HG03064 (cell line): ENCODE measurements around the gene PDGFRA.

ENCODE experiments used
- ATAC-seq: cut with Tn5 transposase; IDR thresholded peaks from one replicate; pipeline ENCODE4 v1.9.1; 2021; ENCODE audit warnings: low read depth; ENCODE audit not compliant: unreplicated experiment

The PDGFRA gene

GRCh38 chr4:54228961-54229501, at the start of gene PDGFRA:
Gene PDGFRA, plus strand, starts transcription at chr4:54229293. Its CDS starts 29,476 bp downstream, at chr4:54258769.
- no peak for ATAC-seq

GRCh38 chr4:54184581-54184980, 44.5 kb upstream of the PDGFRA start:
- ATAC-seq = no peak

DNA sequence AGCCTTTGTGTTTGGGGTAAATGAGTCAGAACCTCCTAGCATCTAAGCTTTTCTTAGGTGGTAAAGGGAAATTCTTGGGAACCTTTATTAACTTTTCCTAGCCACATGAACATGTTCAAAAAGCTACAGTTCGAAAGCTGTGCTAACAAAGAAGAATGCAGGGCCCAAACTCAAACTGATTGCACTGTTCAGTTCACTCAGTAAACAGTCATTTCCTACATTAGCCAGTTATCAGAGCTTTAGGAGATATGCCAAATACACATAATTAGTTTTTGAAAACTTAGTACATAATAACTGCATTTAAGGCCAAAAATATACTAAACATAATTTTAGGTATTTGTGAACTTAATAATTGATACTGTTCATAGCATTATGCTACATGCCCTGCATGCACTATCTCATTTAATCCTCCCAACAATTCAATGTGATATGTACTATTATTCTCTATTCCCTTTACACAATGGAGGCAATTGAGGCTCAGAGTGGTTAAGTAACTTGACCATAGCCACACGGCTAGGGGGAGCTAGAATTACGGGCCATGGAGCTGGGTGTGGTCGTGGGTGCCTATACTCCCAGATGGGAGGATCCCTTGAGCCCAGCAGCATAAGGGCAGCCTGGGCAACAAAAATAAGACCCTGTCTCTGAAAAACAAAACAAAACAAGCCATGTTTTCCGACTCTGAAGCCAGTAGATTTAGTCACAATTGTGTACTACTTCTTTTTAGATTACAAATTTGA, 43.9 kb upstream of the PDGFRA start:
- no peak for ATAC-seq

DNA sequence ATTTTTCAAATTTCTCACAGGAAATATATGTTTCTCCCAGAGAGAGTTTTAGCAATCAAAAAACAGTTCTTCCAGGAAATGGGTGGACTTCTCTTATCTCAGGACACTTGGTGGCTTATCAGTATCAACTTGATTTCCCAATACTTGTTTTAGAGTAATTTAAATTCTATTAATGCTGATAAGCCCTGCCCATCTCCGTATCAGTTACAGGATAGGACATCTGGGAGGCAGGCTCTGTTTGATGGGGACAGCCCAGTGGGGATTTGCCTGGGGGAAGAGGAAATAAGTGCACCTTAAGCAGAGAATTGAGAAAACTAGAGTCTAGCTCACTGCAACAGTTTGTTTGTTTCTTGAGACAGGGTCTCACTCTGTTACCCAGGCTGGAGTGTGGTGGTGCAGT, 43.2 kb upstream of the PDGFRA start:
- ATAC-seq = no peak

DNA sequence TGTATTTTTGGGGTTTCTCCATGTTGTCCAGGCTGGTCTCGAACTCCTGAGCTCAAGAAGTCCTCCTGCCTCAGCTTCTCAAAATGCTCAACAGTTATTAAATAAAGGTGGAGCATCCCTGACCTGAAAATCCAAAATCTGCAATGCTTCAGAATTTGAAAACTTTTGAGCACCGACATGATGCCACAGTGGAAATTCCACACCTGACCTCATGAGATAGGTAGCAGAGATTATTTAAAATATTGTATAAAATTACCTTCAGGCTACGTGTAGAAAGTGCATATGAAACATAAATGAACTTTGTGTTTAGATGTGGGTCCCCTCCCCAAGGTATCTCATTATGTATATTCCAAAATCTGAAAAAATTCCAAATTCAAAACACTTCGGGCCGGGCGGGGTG, 42.7 kb upstream of the PDGFRA start:
- no peak for ATAC-seq

DNA sequence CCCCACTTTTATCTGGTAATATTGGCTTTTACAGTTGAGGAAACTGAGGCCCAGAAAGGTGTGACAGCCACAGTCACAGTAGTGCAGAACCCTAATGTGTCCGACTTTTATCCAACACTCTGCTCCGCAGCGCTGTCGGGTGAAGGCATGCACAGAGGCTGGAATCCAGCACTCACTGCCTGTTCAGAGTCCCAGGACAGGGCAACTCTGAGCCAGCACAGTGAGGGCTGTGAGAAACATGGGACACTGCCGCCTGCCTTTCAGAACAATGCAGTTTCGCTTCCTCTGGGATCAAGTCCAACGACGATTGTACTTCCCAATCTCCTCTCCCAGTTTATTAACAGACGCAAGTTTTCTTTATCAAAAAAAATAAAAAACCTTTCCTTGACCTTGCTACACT, 41.9 kb upstream of the PDGFRA start:
- ATAC-seq = no peak

- no peak for ATAC-seq
Observed at GRCh38 chr4:54189140-54189539, 40.0 kb upstream of the PDGFRA start.

GRCh38 chr4:54192811-54193210, 36.3 kb upstream of the PDGFRA start:
- no peak for ATAC-seq

- no peak for ATAC-seq
Observed at GRCh38 chr4:54197926-54198325, 31.2 kb upstream of the PDGFRA start.

DNA sequence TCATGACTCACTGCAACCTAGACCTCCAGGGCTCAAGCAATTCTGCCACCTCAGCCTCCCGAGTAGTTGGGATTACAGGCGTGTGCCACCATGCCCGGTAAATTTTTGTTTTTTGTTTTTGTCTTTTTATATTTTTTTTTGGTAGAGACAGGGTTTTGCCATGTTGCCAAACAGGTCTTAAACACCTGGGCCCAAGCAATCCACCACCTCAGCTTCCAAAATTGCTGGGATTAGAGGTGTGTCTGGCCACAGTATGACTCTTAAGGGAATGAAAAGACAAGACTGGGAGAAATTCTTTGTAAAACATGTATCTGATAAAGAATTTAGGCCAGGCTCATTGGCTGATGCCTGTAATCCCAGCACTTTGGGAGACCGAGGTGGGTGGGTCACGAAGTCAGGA, 29.2 kb upstream of the PDGFRA start:
- ATAC-seq = no peak

DNA sequence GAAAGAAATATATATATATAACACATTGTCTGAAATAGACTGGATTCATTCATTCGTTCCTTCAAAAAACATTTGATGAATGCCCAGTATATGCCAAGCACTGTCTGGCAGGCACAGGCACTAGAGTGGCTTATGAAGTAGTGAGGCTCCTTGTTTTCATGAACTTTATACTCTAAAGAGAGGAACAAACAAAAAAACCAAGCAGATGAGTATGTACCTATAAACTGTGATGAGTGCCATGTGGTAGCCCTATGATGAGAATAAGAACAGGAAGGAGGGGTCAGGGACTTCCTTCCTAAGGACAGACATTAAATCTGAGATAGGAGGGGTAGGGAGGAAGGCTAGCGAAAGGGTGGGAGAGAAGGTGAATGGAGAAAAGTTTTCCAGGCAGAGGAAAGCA, 19.5 kb upstream of the PDGFRA start:
- no peak for ATAC-seq

- no peak for ATAC-seq
Observed at GRCh38 chr4:54213001-54213400, 16.1 kb upstream of the PDGFRA start.

DNA sequence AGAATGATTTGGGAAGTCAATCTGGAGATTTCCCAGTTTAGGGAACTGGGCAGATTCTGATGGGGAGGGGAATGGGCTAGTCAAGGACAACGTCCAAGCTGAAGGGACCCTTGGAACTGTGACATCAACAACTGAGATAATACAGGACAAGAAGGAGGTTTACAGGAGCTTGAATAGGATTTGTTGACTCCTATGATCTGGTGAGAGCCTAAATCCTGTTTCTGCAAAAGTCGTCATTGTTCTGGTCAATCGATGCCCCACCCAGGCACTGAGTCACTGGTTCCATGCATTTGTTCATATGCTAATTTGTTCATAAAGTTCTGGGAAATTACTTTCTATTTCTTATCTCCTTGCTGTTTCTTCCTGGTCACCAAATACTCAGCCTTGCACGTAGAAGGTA, 15.3 kb upstream of the PDGFRA start:
- no peak for ATAC-seq

DNA sequence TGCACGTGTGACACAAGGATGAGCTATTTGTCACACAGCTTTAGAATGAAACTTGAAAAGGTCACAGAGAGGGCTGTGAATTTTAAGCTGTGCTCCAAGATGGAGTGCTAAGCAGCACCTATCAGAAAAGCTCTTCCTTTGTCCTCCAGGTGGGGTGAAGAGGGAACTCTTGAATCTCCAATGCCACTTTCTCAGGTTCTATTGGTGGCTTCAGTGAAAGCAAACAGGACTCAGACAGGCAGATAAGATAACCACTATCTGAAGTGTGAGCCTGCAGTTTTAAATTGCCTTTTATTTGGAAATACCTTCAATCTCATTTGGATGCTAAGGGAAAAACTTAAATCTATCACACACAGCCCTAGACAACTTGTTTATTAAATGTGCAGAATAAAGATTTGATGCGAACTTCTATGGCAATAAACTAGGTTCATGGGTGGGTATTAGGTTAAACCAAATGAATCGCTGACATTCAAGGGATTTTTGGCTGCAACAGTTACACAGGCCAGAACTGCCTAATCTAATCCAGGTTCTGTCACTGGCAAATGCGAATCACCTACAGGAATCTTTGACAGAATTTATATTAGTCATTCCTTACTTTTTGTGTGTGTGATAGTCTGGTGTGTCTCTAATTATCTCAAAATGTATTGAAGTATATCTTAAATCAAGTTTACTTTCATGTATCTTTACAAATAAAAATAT, 13.6 kb upstream of the PDGFRA start:
- ATAC-seq = no peak

GRCh38 chr4:54217642-54218495, 11.2 kb upstream of the PDGFRA start:
- ATAC-seq = no peak

GRCh38 chr4:54218736-54219135, 10.4 kb upstream of the PDGFRA start:
- ATAC-seq = no peak

DNA sequence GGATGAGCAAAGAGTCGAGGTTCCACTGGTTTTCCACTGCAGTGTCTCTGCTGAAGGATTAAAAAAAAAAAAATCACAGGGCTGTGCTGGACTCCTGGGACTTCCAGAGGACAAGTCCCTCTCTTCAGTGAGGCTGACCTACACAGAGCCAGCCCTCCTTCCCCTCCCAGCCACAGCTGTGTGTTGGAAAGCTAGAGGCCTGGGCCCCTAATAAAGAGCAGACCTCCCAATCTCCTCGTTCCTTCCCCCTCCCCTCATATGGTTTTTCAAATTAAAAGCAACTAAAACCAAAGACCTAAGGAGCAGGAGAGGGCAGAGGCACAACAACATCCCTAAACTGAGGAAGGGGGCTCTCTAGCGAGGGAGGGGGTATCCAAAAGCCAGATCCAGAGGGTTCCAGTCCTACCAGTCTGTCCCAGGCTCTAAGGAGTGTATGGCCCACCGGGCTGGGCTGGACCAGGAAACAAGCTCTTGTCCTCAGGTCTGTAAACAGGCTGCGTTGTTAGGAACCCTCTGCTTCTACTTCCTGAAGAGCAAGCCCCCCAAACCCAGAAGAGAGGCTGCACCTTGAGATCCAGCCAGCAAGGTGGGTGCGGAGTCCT, 4.0 kb upstream of the PDGFRA start:
- ATAC-seq = no peak

- no peak for ATAC-seq
Observed at GRCh38 chr4:54225598-54226403, 3.3 kb upstream of the PDGFRA start.

DNA sequence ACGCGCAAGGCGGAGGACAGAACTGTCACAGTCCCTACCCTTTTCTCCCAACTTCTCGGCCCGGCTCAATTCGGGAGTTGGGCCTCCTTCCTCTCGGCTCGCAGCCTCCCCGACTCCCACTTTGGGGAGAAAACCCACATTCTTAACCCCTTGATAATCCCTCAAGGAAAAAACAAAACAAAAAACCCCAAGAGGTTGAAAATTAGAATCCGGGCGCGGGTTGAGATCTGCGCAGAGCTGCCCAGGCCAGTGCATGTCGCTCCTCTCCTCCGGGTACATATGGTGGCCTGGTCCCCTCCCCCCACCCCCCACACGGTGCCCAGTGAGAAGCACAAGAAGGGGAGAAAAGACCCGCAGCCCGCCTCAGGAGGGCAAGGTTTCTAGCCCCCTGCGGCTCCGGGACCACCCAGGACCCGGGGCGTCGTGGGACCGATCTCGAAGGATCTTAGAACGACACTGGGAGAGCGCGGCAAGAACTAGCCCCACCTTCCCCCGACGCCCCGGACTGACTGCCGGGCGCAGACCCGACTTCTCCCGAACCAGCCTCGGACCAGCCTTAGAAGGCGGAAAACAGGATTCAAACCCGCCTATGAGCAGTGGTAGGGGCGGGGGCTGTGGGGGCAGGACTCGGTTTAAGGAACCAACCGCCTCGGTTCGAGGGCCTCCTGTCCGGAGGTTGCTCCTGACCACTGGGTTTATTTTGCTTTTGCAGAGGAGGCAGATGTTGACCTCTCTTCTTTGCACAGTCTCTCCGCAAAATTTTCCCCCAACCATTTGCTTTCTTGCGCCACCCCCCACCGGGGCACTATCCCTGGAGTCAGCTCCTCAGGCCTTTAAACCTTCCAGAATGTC, 2.5 kb upstream of the PDGFRA start:
- no peak for ATAC-seq
